ENCODE results near the gene HPN. TPM values are rescaled to one million over a fixed set of nuclear protein-coding genes. Genes with fewer than 3 reads are reported as not detected.

Gene HPN
- total and polyA plus RNA-seq, 10 of the 15 experiments (the other 5 are each of a cell fraction or from before 2014, with no cell fraction given), result 0.21 to 0.35 TPM; not detected in 8

DNA sequence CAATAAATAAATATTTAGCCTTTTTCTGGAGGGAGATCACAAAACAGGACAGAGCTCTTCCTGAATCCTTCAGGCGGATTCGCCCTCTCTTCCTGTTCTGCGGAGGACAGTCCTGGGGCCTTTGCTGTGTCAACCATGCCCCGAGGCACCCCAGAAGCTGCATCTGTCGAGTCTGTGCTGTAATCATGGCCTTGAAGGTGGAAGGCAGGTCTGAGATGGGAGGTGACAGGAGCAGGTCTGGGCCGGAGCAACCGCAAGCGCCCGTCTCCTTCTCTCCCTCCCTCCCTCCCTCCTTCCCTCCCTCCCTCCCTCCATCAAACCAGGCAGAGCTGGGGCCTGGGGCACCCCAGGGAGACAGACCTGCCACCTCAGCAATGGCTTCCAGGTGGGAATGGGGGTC lies 69.5 kb downstream of the HPN start:
- ATAC-seq (no peak), FAIRE-seq (no peak), DNase-seq (ENCODE audit: low read depth, low spot score) (no peak)
- no peak overlapping the region for H3K4me3 ChIP-seq
- no peaks in the 10 kb centered on the region for H4K20me1 ChIP-seq (ENCODE audit: control insufficient read depth, insufficient read depth)
- H3K9me3 ChIP-seq (replicated peaks; ENCODE audit: control insufficient read depth, insufficient read depth, low read length), result no peaks in the 10 kb centered on the region; the same call in 2 of the 3 replicates
- H3K27me3 ChIP-seq (replicated peaks in 1 of 2; ENCODE audit: control insufficient read depth in 2 of 2, insufficient read depth in 2 of 2, low read length in 1 of 2), result peaks cover 0 to 2% of the 10 kb centered on the region in 2 experiments; a peak in 1 of 4 replicates
- POLR2A ChIA-PET, result no interaction called here
- CTCF ChIA-PET, result interaction anchor here (1.1 to 1.4 kb wide), 2 partner anchors 30 to 106 kb away, joined by 3 to 5 read pairs; no protein-coding TSS in a partner anchor
- no peaks in the 10 kb centered on the region for H3K4me1 ChIP-seq (ENCODE audit: control insufficient read depth, insufficient read depth, low read length)
- intact Hi-C loops (cut with micrococcal nuclease; ENCODE audit: unreplicated experiment) (no loop called here), in situ Hi-C loops (cut with MboI) (no loop called here)
- BruUV-seq (replicated peaks), result no TSS peak
- no peak overlapping the region for H3K4me2 ChIP-seq (ENCODE audit: control insufficient read depth, insufficient read depth)
- H3K36me3 ChIP-seq (ENCODE audit: control insufficient read depth in 2 of 2, insufficient read depth in 2 of 2, low read length in 1 of 2), result no peaks in the 10 kb centered on the region
- no peak overlapping the region for H3K27ac ChIP-seq (ENCODE audit: control insufficient read depth, insufficient read depth)
- RAD21 ChIA-PET (ENCODE audit: unreplicated experiment), result interaction anchor here (1.7 to 1.9 kb wide), 2 partner anchors 30 to 41 kb away, joined by 4 to 6 read pairs; no protein-coding TSS in a partner anchor
- no peak for TF ChIP-seq STAT1 (conservative IDR thresholded peaks at IDR 0.05)
- TF ChIP-seq YY1 (IDR thresholded peaks at IDR 0.05; ENCODE audit: low read depth, low read length), result no peak
- no peak for TF ChIP-seq DPF2 (IDR thresholded peaks at IDR 0.05)
- no peak for TF ChIP-seq IRF4 (IDR thresholded peaks at IDR 0.05; ENCODE audit: low read depth, low read length)
- TF ChIP-seq CEBPB (IDR thresholded peaks at IDR 0.05; ENCODE audit: borderline replicate concordance in 1 of 2, low read depth in 2 of 2, low read length in 2 of 2), result no peak
- no peak for TF ChIP-seq JUNB (IDR thresholded peaks at IDR 0.05)
- TF ChIP-seq RB1 (IDR thresholded peaks at IDR 0.05; ENCODE audit: borderline replicate concordance), result no peak
- TF ChIP-seq, protein P1, sequence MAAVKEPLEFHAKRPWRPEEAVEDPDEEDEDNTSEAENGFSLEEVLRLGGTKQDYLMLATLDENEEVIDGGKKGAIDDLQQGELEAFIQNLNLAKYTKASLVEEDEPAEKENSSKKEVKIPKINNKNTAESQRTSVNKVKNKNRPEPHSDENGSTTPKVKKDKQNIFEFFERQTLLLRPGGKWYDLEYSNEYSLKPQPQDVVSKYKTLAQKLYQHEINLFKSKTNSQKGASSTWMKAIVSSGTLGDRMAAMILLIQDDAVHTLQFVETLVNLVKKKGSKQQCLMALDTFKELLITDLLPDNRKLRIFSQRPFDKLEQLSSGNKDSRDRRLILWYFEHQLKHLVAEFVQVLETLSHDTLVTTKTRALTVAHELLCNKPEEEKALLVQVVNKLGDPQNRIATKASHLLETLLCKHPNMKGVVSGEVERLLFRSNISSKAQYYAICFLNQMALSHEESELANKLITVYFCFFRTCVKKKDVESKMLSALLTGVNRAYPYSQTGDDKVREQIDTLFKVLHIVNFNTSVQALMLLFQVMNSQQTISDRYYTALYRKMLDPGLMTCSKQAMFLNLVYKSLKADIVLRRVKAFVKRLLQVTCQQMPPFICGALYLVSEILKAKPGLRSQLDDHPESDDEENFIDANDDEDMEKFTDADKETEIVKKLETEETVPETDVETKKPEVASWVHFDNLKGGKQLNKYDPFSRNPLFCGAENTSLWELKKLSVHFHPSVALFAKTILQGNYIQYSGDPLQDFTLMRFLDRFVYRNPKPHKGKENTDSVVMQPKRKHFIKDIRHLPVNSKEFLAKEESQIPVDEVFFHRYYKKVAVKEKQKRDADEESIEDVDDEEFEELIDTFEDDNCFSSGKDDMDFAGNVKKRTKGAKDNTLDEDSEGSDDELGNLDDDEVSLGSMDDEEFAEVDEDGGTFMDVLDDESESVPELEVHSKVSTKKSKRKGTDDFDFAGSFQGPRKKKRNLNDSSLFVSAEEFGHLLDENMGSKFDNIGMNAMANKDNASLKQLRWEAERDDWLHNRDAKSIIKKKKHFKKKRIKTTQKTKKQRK (IDR thresholded peaks at IDR 0.05; ENCODE audit: low read depth, low read length), result no peak
- TF ChIP-seq JUND (IDR thresholded peaks at IDR 0.05; ENCODE audit: low read depth, low read length), result no peak
- TF ChIP-seq ZSCAN29 (IDR thresholded peaks at IDR 0.05), result no peak
- TF ChIP-seq ZNF24 (IDR thresholded peaks at IDR 0.05), result no peak
- no peak for TF ChIP-seq WRNIP1 (IDR thresholded peaks at IDR 0.05; ENCODE audit: borderline replicate concordance, low read depth, low read length)
- H2AFZ ChIP-seq (ENCODE audit: control insufficient read depth, low read depth, low read length), result no peak overlapping the region
- H3K79me2 ChIP-seq (ENCODE audit: control insufficient read depth, insufficient read depth, low read length), result no peaks in the 10 kb centered on the region
- H3K9ac ChIP-seq (ENCODE audit: control insufficient read depth, insufficient read depth, low read length), result no peak overlapping the region
- SMC1A ChIA-PET (ENCODE audit: uncharacterized antibody, unreplicated experiment), result interaction anchor here (1.5 kb wide), 1 partner anchor 41 kb away, joined by 5 read pairs; no protein-coding TSS in a partner anchor
- 55% methylated on average over 6 of the region's 9 CpGs for WGBS (ENCODE audit: insufficient coverage, insufficient replicate concordance, low lambda C conversion rate, missing lambda C conversion rate)
